ENCODE measurements around the gene KIRREL2.
"Not testable (repeated sequence)": the region's sequence is repeated elsewhere in the genome, so short reads cannot be mapped to it uniquely, and the experiment has no call there.

KIRREL2 gene

GRCh38 chr19:35899547-35900214 is 43.0 kb downstream of the KIRREL2 start:
- peak; percentile 88 to 91 for DNase-seq

- no peak for DNase-seq
These were observed 44.4 kb downstream of the KIRREL2 start for GRCh38 chr19:35901055-35901644.

GRCh38 chr19:35901854-35902661 is 45.3 kb downstream of the KIRREL2 start, which contains the start of gene HCST:
TSS of gene HCST (plus strand) at chr19:35902529. CDS start at chr19:35902594, 65 bp downstream.
- DNase-seq, result peak; percentile 58 to 67

GRCh38 chr19:35902870-35903475 is 46.3 kb downstream of the KIRREL2 start:
- no peak for DNase-seq

- DNase-seq, result peak; percentile 92 to 93
These were observed 47.0 kb downstream of the KIRREL2 start for GRCh38 chr19:35903550-35904179.

- DNase-seq, result no peak
These were observed 47.8 kb downstream of the KIRREL2 start for GRCh38 chr19:35904311-35905068.

GRCh38 chr19:35905178-35905727 is 48.5 kb downstream of the KIRREL2 start:
- no peak for DNase-seq

GRCh38 chr19:35907377-35907745 is 50.6 kb downstream of the KIRREL2 start:
- DNase-seq, result no peak

- DNase-seq, result peak in 1 of 2 donors; percentile 36
These were observed 51.3 kb downstream of the KIRREL2 start, which contains the start of gene TYROBP for GRCh38 chr19:35908010-35908441. TSS of gene TYROBP (minus strand) at chr19:35908295. CDS start at chr19:35908228, 67 bp downstream.

GRCh38 chr19:35908973-35909683 is 52.4 kb downstream of the KIRREL2 start:
- peak; percentile 50 to 89 for DNase-seq

GRCh38 chr19:35909684-35910035 is 52.9 kb downstream of the KIRREL2 start:
- no peak for DNase-seq

GRCh38 chr19:35910355-35910754 is 53.6 kb downstream of the KIRREL2 start:
- DNase-seq, result not testable (repeated sequence)

- no peak for DNase-seq
These were observed 54.5 kb downstream of the KIRREL2 start for GRCh38 chr19:35911173-35911572.

GRCh38 chr19:35911790-35912189 is 55.1 kb downstream of the KIRREL2 start:
- peak in 1 of 2 donors; percentile 30 for DNase-seq

GRCh38 chr19:35913589-35913988 is 56.9 kb downstream of the KIRREL2 start:
- DNase-seq, result no peak

- DNase-seq, result no peak
These were observed 58.7 kb downstream of the KIRREL2 start for GRCh38 chr19:35915443-35915842.
